Activated CD8-positive, alpha-beta T cell treated with anti-CD3 and anti-CD28 coated beads, Interleukin-2, amount 10 ng/mL, durations not matched to agents 7 days and 5 days (primary cell): ENCODE measurements around the gene TIE1. TPM values are rescaled to one million over a fixed set of nuclear protein-coding genes. Genes with fewer than 3 reads are reported as not detected.

ENCODE experiments used
- ATAC-seq: fragments of 150-1000 bp; cut with Tn5 transposase; one replicate; pipeline ENCODE4 v1.10.0; 2021; ENCODE audit warnings: moderate library complexity
- CTCF ChIA-PET: fragments of 350-600 bp; sonication (Branson Sonifier 250); formaldehyde crosslinking; loops from one replicate; lab custom pipeline; 2021; ENCODE audit warnings: antibody characterized with exemption; lab: Charles Lee
- POLR2A ChIA-PET: fragments of 350-600 bp; sonication (Branson Sonifier 250); formaldehyde crosslinking; loops from one replicate; lab custom pipeline; 2021; ENCODE audit warnings: antibody characterized with exemption; lab: Charles Lee
- DNase-seq: peaks from one replicate; pipeline ENCODE4 v3.0.0-alpha.2; 2020
- H3K27ac Mint-ChIP-seq: one replicate; pipeline ENCODE4 v1.8.0; 2021; ENCODE audit warnings: mild to moderate bottlenecking, mixed read lengths
- H3K27me3 Mint-ChIP-seq: one replicate; pipeline ENCODE4 v1.8.0; 2021; ENCODE audit warnings: low read depth, mixed read lengths
- H3K36me3 Mint-ChIP-seq: one replicate; pipeline ENCODE4 v1.8.0; 2021; ENCODE audit warnings: low read depth, mixed read lengths
- H3K4me1 Mint-ChIP-seq: one replicate; pipeline ENCODE4 v1.8.0; 2021; ENCODE audit warnings: low read depth, mixed read lengths
- H3K4me3 Mint-ChIP-seq: one replicate; pipeline ENCODE4 v1.8.0; 2021; ENCODE audit warnings: mild to moderate bottlenecking, mixed read lengths
- H3K9me3 Mint-ChIP-seq: one replicate; pipeline ENCODE4 v1.8.0; 2022; ENCODE audit warnings: mixed read lengths; ENCODE audit not compliant: insufficient read depth
- total RNA-seq, 2 experiments: library from RNA; stranded (reverse); gene quantifications; one replicate each; pipeline ENCODE4 v1.2.3, GENCODE V29; 2021

The TIE1 gene
- total RNA-seq, result 1 to 10 TPM in 1 of 2 experiments, under 1 TPM in 1; 0.53 to 1.3 TPM

- no peaks in the 10 kb centered on the region for H3K9me3 Mint-ChIP-seq
- peaks cover 21% of the 10 kb centered on the region for H3K4me1 Mint-ChIP-seq
- ChIA-PET CTCF (no interaction called here), POLR2A (no interaction called here)
- no peak within 1 kb of the TSS for H3K4me3 Mint-ChIP-seq
- no peak within 1 kb of the TSS for H3K27ac Mint-ChIP-seq
- ATAC-seq (no peak), DNase-seq (no peak)
- peaks cover 4% of the 10 kb centered on the region for H3K27me3 Mint-ChIP-seq
- no peaks in the 10 kb centered on the region for H3K36me3 Mint-ChIP-seq
Observed at GRCh38 chr1:43300378-43301094, at the start of gene TIE1. Gene TIE1 (plus strand): TSS chr1:43300982. CDS start chr1:43301072, 90 bp downstream.

GRCh38 chr1:43251024-43251423, 49.8 kb upstream of the TIE1 start:
- ChIA-PET POLR2A (no interaction called here), CTCF (interaction anchor here (0.7 kb wide), 1 partner anchor 104 kb away, joined by 3 read pairs; no protein-coding TSS in a partner anchor)
- H3K4me3 Mint-ChIP-seq, result no peak overlapping the region
- H3K27ac Mint-ChIP-seq, result no peak overlapping the region
- H3K4me1 Mint-ChIP-seq, result no peaks in the 10 kb centered on the region
- DNase-seq (peak; percentile 7), ATAC-seq (no peak)
- H3K27me3 Mint-ChIP-seq, result peaks cover 26% of the 10 kb centered on the region
- H3K36me3 Mint-ChIP-seq, result peaks cover 2% of the 10 kb centered on the region
- peaks cover 9% of the 10 kb centered on the region for H3K9me3 Mint-ChIP-seq

- POLR2A ChIA-PET, result no interaction called here
- CTCF ChIA-PET, result no interaction called here
- no peak for ATAC-seq
- Mint-ChIP-seq H3K36me3 (no peaks in the 10 kb centered on the region), H3K4me1 (no peaks in the 10 kb centered on the region), H3K4me3 (no peak overlapping the region), H3K9me3 (peaks cover 4% of the 10 kb centered on the region), H3K27ac (no peak overlapping the region), H3K27me3 (peaks cover 20% of the 10 kb centered on the region)
- no peak for DNase-seq
Observed at GRCh38 chr1:43252225-43252624, 48.6 kb upstream of the TIE1 start.

- no peaks in the 10 kb centered on the region for H3K4me1 Mint-ChIP-seq
- H3K36me3 Mint-ChIP-seq, result no peaks in the 10 kb centered on the region
- H3K27ac Mint-ChIP-seq, result no peak overlapping the region
- H3K9me3 Mint-ChIP-seq, result no peaks in the 10 kb centered on the region
- POLR2A ChIA-PET, result no interaction called here
- CTCF ChIA-PET, result no interaction called here
- H3K27me3 Mint-ChIP-seq, result peaks cover 19% of the 10 kb centered on the region
- H3K4me3 Mint-ChIP-seq, result no peak overlapping the region
- ATAC-seq (no peak), DNase-seq (no peak)
Observed at GRCh38 chr1:43253173-43253572, 47.6 kb upstream of the TIE1 start.

GRCh38 chr1:43253876-43254275, 46.9 kb upstream of the TIE1 start:
- peaks cover 19% of the 10 kb centered on the region for H3K27me3 Mint-ChIP-seq
- DNase-seq, result no peak
- H3K4me3 Mint-ChIP-seq, result no peak overlapping the region
- H3K9me3 Mint-ChIP-seq, result no peaks in the 10 kb centered on the region
- no peaks in the 10 kb centered on the region for H3K36me3 Mint-ChIP-seq
- POLR2A ChIA-PET, result no interaction called here
- CTCF ChIA-PET, result no interaction called here
- H3K27ac Mint-ChIP-seq, result no peak overlapping the region
- no peak for ATAC-seq
- H3K4me1 Mint-ChIP-seq, result no peaks in the 10 kb centered on the region

- ChIA-PET CTCF (no interaction called here), POLR2A (no interaction called here)
- H3K4me1 Mint-ChIP-seq, result no peaks in the 10 kb centered on the region
- no peak overlapping the region for H3K27ac Mint-ChIP-seq
- H3K4me3 Mint-ChIP-seq, result no peak overlapping the region
- no peaks in the 10 kb centered on the region for H3K36me3 Mint-ChIP-seq
- no peaks in the 10 kb centered on the region for H3K9me3 Mint-ChIP-seq
- no peak for DNase-seq
- no peak for ATAC-seq
- peaks cover 19% of the 10 kb centered on the region for H3K27me3 Mint-ChIP-seq
Observed at GRCh38 chr1:43255438-43256210, 45.2 kb upstream of the TIE1 start.

GRCh38 chr1:43256675-43257570, 43.9 kb upstream of the TIE1 start:
- H3K9me3 Mint-ChIP-seq, result peaks cover 1% of the 10 kb centered on the region
- no peaks in the 10 kb centered on the region for H3K36me3 Mint-ChIP-seq
- no peaks in the 10 kb centered on the region for H3K4me1 Mint-ChIP-seq
- peaks cover 12% of the 10 kb centered on the region for H3K27me3 Mint-ChIP-seq
- H3K4me3 Mint-ChIP-seq, result no peak overlapping the region
- ChIA-PET CTCF (no interaction called here), POLR2A (no interaction called here)
- ATAC-seq, result no peak
- DNase-seq, result no peak
- no peak overlapping the region for H3K27ac Mint-ChIP-seq

GRCh38 chr1:43258370-43258769, 42.4 kb upstream of the TIE1 start:
- no peak for DNase-seq
- Mint-ChIP-seq H3K36me3 (no peaks in the 10 kb centered on the region), H3K4me1 (no peaks in the 10 kb centered on the region), H3K4me3 (no peak overlapping the region), H3K27ac (no peak overlapping the region), H3K27me3 (peaks cover 5% of the 10 kb centered on the region), H3K9me3 (peaks cover 10% of the 10 kb centered on the region)
- POLR2A ChIA-PET, result interaction anchor here (0.6 kb wide), 1 partner anchor 447 kb away, joined by 3 read pairs; no protein-coding TSS in a partner anchor
- no peak for ATAC-seq
- CTCF ChIA-PET, result interaction anchor here (0.8 kb wide), 1 partner anchor 27 kb away, joined by 3 read pairs; no protein-coding TSS in a partner anchor

- Mint-ChIP-seq H3K9me3 (peaks cover 16% of the 10 kb centered on the region), H3K4me1 (peaks cover 4% of the 10 kb centered on the region), H3K36me3 (peaks cover 3% of the 10 kb centered on the region), H3K27me3 (peaks cover 16% of the 10 kb centered on the region), H3K4me3 (no peak overlapping the region), H3K27ac (no peak overlapping the region)
- CTCF ChIA-PET, result no interaction called here
- ATAC-seq (no peak), DNase-seq (no peak)
- POLR2A ChIA-PET, result no interaction called here
Observed at GRCh38 chr1:43265431-43265830, 35.4 kb upstream of the TIE1 start.

- ChIA-PET CTCF (no interaction called here), POLR2A (no interaction called here)
- no peak for DNase-seq
- H3K4me3 Mint-ChIP-seq, result no peak overlapping the region
- ATAC-seq, result no peak
- H3K27me3 Mint-ChIP-seq, result peaks cover 18% of the 10 kb centered on the region
- H3K9me3 Mint-ChIP-seq, result peaks cover 16% of the 10 kb centered on the region
- H3K4me1 Mint-ChIP-seq, result peaks cover 11% of the 10 kb centered on the region
- H3K36me3 Mint-ChIP-seq, result peaks cover 3% of the 10 kb centered on the region
- H3K27ac Mint-ChIP-seq, result no peak overlapping the region
Observed at GRCh38 chr1:43266881-43267280, 33.9 kb upstream of the TIE1 start.

GRCh38 chr1:43267291-43267805, 33.4 kb upstream of the TIE1 start:
- no peak overlapping the region for H3K4me3 Mint-ChIP-seq
- peak; percentile 12 for DNase-seq
- no peak for ATAC-seq
- H3K4me1 Mint-ChIP-seq, result peaks cover 11% of the 10 kb centered on the region
- ChIA-PET POLR2A (no interaction called here), CTCF (no interaction called here)
- peaks cover 3% of the 10 kb centered on the region for H3K36me3 Mint-ChIP-seq
- peaks cover 18% of the 10 kb centered on the region for H3K27me3 Mint-ChIP-seq
- no peak overlapping the region for H3K27ac Mint-ChIP-seq
- H3K9me3 Mint-ChIP-seq, result peaks cover 11% of the 10 kb centered on the region
